ENCODE data around the gene IRAK1. TPM values are rescaled to one million over a fixed set of nuclear protein-coding genes. Genes with fewer than 3 reads are reported as not detected.
A peak's percentile ranks its signal among the peaks of the same experiment; 100 is the strongest.

Gene IRAK1
- polyA plus RNA-seq, 1 donor: 53.8 TPM

DNA sequence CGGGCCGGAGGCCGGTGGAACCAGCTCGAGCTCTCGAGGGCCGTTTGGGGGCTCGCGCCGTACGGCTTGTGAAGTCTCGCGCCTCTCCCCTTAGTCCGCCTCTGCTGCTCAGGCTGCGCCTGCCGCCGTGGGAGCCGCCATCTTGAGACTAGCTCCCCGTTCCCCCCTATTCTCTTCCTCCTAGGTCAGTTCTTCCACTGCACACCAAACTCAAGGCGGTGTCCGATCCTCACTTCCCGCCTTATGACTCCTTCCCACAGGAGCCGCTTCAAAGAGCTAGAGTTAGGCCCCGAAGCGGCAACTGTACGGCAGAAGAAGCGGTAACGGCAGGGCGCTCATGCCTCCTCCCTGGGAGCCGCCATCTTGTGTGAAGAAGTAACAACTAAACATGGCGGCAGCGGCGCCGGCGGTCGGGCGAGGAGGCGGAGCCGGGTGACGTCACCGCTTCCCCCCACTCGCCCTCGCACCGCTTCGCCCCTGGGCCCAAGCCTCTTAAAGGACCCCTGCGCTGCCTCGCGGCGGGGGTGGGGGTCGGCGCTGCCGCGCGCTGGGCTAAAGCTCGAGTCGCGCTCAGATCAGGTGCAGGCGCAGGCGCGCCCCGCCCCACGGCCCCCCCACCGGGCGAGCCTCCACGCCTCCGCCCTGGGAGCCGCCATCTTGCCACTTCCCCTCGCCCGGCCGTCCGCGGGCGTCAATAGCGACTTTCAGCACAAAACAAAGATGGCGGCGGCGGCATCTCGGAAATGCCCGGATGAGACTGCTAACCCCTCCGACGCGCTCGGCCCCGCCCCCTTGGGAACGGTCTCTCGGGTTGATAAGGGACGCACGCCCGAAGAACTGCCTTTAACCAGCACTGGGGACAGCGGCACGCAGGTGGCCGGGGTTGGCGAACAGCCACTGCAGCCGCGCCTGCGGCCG, 48.0 kb downstream of the IRAK1 start, which contains the start of gene HCFC1:
Gene HCFC1, minus strand, starts transcription at position 369 of the 918 bp plus-strand sequence. CDS start 978 bp downstream, outside the sequence.
- peak; percentile 92 to 93 for DNase-seq
- no CpG with 5 or more reads among the region's 96 CpGs for WGBS (ENCODE audit: insufficient coverage, low lambda C conversion rate)

DNA sequence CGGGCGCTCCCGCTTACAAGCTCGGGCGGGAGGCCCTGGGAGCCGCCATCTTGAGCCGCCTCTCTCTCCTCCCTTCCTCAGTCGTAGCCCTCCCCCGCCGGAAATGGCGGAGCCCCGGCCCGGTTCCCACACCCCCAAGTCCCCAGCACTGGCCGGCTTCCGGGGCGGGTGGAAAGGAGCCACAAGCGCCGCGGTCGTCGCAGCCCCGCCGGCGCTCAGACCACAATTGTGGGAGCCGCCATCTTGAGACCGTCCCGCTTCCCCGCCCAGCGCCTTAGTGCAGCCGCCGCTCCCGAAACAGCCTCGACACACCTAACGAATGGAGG, 48.6 kb downstream of the IRAK1 start:
- Histone ChIP-seq H3K27me3 (ENCODE audit: control insufficient read depth, insufficient read depth, low read length) (no peaks in the 10 kb centered on the region), H3K4me3 (ENCODE audit: low read length) (peak overlapping the region; percentile 99), H3K9me3 (ENCODE audit: control insufficient read depth, low read depth, low read length) (no peaks in the 10 kb centered on the region), H3K27ac (ENCODE audit: low read length) (peak overlapping the region; percentile 100), H3K36me3 (ENCODE audit: control insufficient read depth, insufficient read depth, low read length) (peaks cover 7% of the 10 kb centered on the region), H3K4me1 (ENCODE audit: control insufficient read depth, insufficient read depth, low read length) (peaks cover 37% of the 10 kb centered on the region)
- WGBS (ENCODE audit: insufficient coverage, low lambda C conversion rate): no CpG with 5 or more reads among the region's 34 CpGs
- DNase-seq: peak; percentile 85 to 87

More for the DNA sequence above, 48.0 kb downstream of the IRAK1 start, which contains the start of gene HCFC1:
- peaks cover 37% of the 10 kb centered on the region for H3K4me1 ChIP-seq (ENCODE audit: control insufficient read depth, insufficient read depth, low read length)
- H3K27me3 ChIP-seq (ENCODE audit: control insufficient read depth, insufficient read depth, low read length): no peaks in the 10 kb centered on the region
- H3K9me3 ChIP-seq (ENCODE audit: control insufficient read depth, low read depth, low read length): no peaks in the 10 kb centered on the region
- peaks cover 7% of the 10 kb centered on the region for H3K36me3 ChIP-seq (ENCODE audit: control insufficient read depth, insufficient read depth, low read length)
- peak within 1 kb of the TSS; percentile 100 for H3K27ac ChIP-seq (ENCODE audit: low read length)
- H3K4me3 ChIP-seq (ENCODE audit: low read length): peak within 1 kb of the TSS; percentile 99

DNA sequence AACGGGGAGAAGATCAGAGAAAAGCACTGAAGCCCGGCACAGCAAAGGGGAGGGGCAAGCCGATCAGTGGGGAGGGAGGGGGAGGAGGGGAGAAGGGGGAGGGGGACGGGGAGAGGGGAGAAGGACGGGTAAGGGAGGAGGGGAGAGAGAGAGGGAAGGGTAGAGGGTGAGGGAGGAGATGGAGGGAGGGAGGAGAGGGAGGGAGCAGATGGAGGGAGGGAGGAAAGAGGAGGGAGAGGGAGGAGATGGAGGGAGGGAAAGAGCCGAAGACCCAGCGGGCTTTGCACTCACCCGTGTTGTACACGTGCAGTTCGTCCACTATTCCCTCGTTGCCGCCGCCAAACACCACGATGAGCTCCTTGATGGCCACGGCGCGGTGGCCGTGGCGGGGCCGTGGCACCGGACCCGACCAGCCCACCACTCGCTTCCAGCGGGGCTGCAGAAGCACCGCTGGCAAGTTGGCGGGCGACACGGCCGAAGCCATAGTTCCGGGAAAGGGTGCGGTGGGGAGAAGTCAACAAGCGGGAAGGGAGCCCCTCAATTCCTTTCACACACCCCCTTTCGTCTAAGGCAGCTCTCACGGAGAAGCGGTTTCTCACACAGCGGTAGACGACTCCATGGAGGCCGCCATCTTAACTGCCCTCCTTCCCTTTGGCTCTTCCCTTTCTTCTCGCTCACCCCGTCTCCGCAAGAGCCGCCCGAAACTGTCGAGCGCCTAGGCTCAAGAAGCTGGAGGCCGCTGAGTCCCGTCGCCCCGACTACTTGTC, 49.2 kb downstream of the IRAK1 start:
- Histone ChIP-seq H3K27me3 (ENCODE audit: control insufficient read depth, insufficient read depth, low read length) (no peaks in the 10 kb centered on the region), H3K4me3 (ENCODE audit: low read length) (peak overlapping the region; percentile 99), H3K27ac (ENCODE audit: low read length) (peak overlapping the region; percentile 100), H3K9me3 (ENCODE audit: control insufficient read depth, low read depth, low read length) (no peaks in the 10 kb centered on the region), H3K4me1 (ENCODE audit: control insufficient read depth, insufficient read depth, low read length) (peaks cover 37% of the 10 kb centered on the region), H3K36me3 (ENCODE audit: control insufficient read depth, insufficient read depth, low read length) (peaks cover 7% of the 10 kb centered on the region)
- no CpG with 5 or more reads among the region's 49 CpGs for WGBS (ENCODE audit: insufficient coverage, low lambda C conversion rate)
- peak; percentile 47 to 50 for DNase-seq

- Histone ChIP-seq H3K36me3 (ENCODE audit: control insufficient read depth, insufficient read depth, low read length) (peaks cover 7% of the 10 kb centered on the region), H3K27ac (ENCODE audit: low read length) (peak overlapping the region; percentile 56), H3K9me3 (ENCODE audit: control insufficient read depth, low read depth, low read length) (no peaks in the 10 kb centered on the region), H3K27me3 (ENCODE audit: control insufficient read depth, insufficient read depth, low read length) (no peaks in the 10 kb centered on the region), H3K4me1 (ENCODE audit: control insufficient read depth, insufficient read depth, low read length) (peaks cover 35% of the 10 kb centered on the region), H3K4me3 (ENCODE audit: low read length) (peak overlapping the region; percentile 99)
- peak in 1 of 2 donors; percentile 32 for DNase-seq
- whole genome bisulfite sequencing (ENCODE audit: insufficient coverage, low lambda C conversion rate): no CpG with 5 or more reads among the region's 26 CpGs
These were observed 49.8 kb downstream of the IRAK1 start for GRCh38 chrX:153969904-153970356.

DNA sequence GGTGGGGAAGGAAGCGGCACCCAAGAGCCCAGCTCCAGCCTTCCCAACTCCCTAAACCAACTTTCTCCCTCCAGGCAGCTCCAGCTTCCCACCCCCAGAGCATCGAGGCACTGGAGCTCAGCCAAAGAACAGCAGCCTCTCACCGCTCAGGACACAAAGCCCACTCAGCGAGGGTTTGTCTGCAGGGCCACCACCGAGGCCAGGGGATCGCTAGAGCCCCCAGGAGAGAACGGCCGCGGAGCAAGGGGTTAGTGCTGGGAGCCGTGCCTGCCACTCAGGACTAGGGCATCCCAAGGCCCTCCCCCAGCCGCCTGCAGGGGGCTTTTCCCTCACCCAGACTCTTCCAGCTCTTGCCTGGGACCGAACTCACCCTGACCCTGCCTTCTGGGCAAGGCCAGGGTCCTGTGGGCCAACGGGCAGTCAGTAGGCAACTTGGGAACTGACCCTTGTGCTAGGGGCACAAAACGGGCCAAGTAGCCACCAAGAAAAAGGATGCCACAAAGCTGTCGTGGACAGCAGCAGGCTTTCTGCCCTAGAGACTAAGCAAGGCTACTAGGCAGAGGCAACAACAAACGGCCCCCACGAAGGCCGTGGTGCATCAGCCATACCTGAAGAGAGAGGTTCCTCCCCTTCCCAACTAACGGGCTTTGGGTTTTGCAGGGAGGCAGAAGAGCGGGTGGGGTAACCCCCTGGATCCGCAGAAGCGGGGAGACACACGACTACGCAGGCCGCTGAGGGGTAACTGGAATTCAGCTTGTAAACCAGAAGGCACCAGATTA, 50.4 kb downstream of the IRAK1 start:
- DNase-seq: no peak
- Histone ChIP-seq H3K4me1 (ENCODE audit: control insufficient read depth, insufficient read depth, low read length) (peaks cover 29% of the 10 kb centered on the region), H3K9me3 (ENCODE audit: control insufficient read depth, low read depth, low read length) (no peaks in the 10 kb centered on the region), H3K36me3 (ENCODE audit: control insufficient read depth, insufficient read depth, low read length) (peaks cover 12% of the 10 kb centered on the region), H3K27me3 (ENCODE audit: control insufficient read depth, insufficient read depth, low read length) (no peaks in the 10 kb centered on the region), H3K27ac (ENCODE audit: low read length) (peak overlapping the region; percentile 56), H3K4me3 (ENCODE audit: low read length) (peak overlapping the region; percentile 99)
- WGBS (ENCODE audit: insufficient coverage, low lambda C conversion rate): no CpG with 5 or more reads among the region's 25 CpGs

- peaks cover 23% of the 10 kb centered on the region for H3K4me1 ChIP-seq (ENCODE audit: control insufficient read depth, insufficient read depth, low read length)
- H3K4me3 ChIP-seq (ENCODE audit: low read length): peak overlapping the region; percentile 99
- no peaks in the 10 kb centered on the region for H3K27me3 ChIP-seq (ENCODE audit: control insufficient read depth, insufficient read depth, low read length)
- peak in 1 of 2 donors; percentile 32 for DNase-seq
- H3K27ac ChIP-seq (ENCODE audit: low read length): peak overlapping the region; percentile 56
- H3K9me3 ChIP-seq (ENCODE audit: control insufficient read depth, low read depth, low read length): no peaks in the 10 kb centered on the region
- no CpG with 5 or more reads among the region's 12 CpGs for WGBS (ENCODE audit: insufficient coverage, low lambda C conversion rate)
- peaks cover 18% of the 10 kb centered on the region for H3K36me3 ChIP-seq (ENCODE audit: control insufficient read depth, insufficient read depth, low read length)
These were observed 51.0 kb downstream of the IRAK1 start for GRCh38 chrX:153968754-153969124.

DNA sequence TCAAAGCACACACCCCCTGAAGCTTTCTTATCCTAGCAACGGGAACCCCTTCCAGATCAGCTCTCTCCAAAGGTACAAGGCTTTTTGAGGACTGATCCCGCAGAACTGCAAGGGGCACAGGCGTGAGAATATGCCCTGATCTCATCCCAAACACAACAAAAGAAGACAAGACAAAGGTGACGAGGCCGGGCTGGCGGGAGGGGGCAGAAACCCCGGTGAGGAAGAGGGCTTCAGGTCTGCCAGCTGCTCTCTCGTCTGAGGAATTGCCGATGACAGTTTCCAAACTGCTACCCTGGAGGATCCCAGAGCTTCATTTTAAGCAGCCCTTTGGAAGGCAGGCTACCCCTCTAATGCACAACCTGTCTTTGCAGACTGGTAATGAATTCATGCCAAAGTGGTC, 51.4 kb downstream of the IRAK1 start:
- H3K4me1 ChIP-seq (ENCODE audit: control insufficient read depth, insufficient read depth, low read length): peaks cover 23% of the 10 kb centered on the region
- H3K36me3 ChIP-seq (ENCODE audit: control insufficient read depth, insufficient read depth, low read length): peaks cover 23% of the 10 kb centered on the region
- peak overlapping the region; percentile 23 for H3K27ac ChIP-seq (ENCODE audit: low read length)
- no peaks in the 10 kb centered on the region for H3K27me3 ChIP-seq (ENCODE audit: control insufficient read depth, insufficient read depth, low read length)
- peak overlapping the region; percentile 99 for H3K4me3 ChIP-seq (ENCODE audit: low read length)
- no CpG with 5 or more reads among the region's 9 CpGs for WGBS (ENCODE audit: insufficient coverage, low lambda C conversion rate)
- H3K9me3 ChIP-seq (ENCODE audit: control insufficient read depth, low read depth, low read length): no peaks in the 10 kb centered on the region
- no peak for DNase-seq

GRCh38 chrX:153967536-153968224, 52.0 kb downstream of the IRAK1 start:
- no peaks in the 10 kb centered on the region for H3K9me3 ChIP-seq (ENCODE audit: control insufficient read depth, low read depth, low read length)
- H3K27ac ChIP-seq (ENCODE audit: low read length): peak overlapping the region; percentile 23
- DNase-seq: no peak
- peaks cover 23% of the 10 kb centered on the region for H3K4me1 ChIP-seq (ENCODE audit: control insufficient read depth, insufficient read depth, low read length)
- no CpG with 5 or more reads among the region's 16 CpGs for WGBS (ENCODE audit: insufficient coverage, low lambda C conversion rate)
- no peaks in the 10 kb centered on the region for H3K27me3 ChIP-seq (ENCODE audit: control insufficient read depth, insufficient read depth, low read length)
- H3K36me3 ChIP-seq (ENCODE audit: control insufficient read depth, insufficient read depth, low read length): peaks cover 29% of the 10 kb centered on the region
- no peak overlapping the region for H3K4me3 ChIP-seq (ENCODE audit: low read length)

- peaks cover 23% of the 10 kb centered on the region for H3K4me1 ChIP-seq (ENCODE audit: control insufficient read depth, insufficient read depth, low read length)
- DNase-seq: no peak
- H3K4me3 ChIP-seq (ENCODE audit: low read length): no peak overlapping the region
- peaks cover 35% of the 10 kb centered on the region for H3K36me3 ChIP-seq (ENCODE audit: control insufficient read depth, insufficient read depth, low read length)
- H3K9me3 ChIP-seq (ENCODE audit: control insufficient read depth, low read depth, low read length): no peaks in the 10 kb centered on the region
- H3K27me3 ChIP-seq (ENCODE audit: control insufficient read depth, insufficient read depth, low read length): no peaks in the 10 kb centered on the region
- no CpG with 5 or more reads among the region's 14 CpGs for WGBS (ENCODE audit: insufficient coverage, low lambda C conversion rate)
- H3K27ac ChIP-seq (ENCODE audit: low read length): peak overlapping the region; percentile 17
These were observed 52.7 kb downstream of the IRAK1 start for GRCh38 chrX:153966841-153967535.
